H1 (cell line): ENCODE results near the gene SEH1L. TPM values are rescaled to one million over a fixed set of nuclear protein-coding genes. Genes with fewer than 3 reads are reported as not detected.
"Not testable (repeated sequence)": the region's sequence is repeated elsewhere in the genome, so short reads cannot be mapped to it uniquely, and the experiment has no call there.

ENCODE experiments used
- CTCF ChIA-PET: fragments of 300-600 bp; sonication (Branson Sonifier 250); formaldehyde crosslinking; loops from one replicate; lab custom pipeline; 2021; ENCODE audit not compliant: partially characterized antibody; lab: Charles Lee
- POLR2A ChIA-PET: fragments of 300-600 bp; sonication (Branson Sonifier 250); formaldehyde crosslinking; loops from one replicate; lab custom pipeline; 2021; ENCODE audit warnings: inconsistent platforms; ENCODE audit not compliant: partially characterized antibody; lab: Charles Lee
- DNase-seq, 2 experiments: peaks; one replicate each; pipeline versions ENCODE4 v3.0.0 to v3.0.0-alpha.2; 2010 to 2022; ENCODE audit warnings: low spot score in 2 of 2, low read depth in 1 of 2, mixed read lengths in 1 of 2
- FAIRE-seq: peaks from 2 replicates; lab custom pipeline; 2011; peaks lifted over from hg19 to GRCh38; lab: Jason Lieb, UNC
- H2AFZ ChIP-seq: 2 replicates; pipeline ENCODE4 v1.8.1; 2012; ENCODE audit warnings: low read length, inconsistent platforms
- H2AK5ac ChIP-seq: 2 replicates; pipeline ENCODE4 v1.6.1; 2013; ENCODE audit warnings: low read depth, low read length
- H2BK120ac ChIP-seq: replicated peaks from 2 replicates; pipeline ENCODE3; 2013; ENCODE audit warnings: low read depth, low read length, inconsistent platforms
- H2BK12ac ChIP-seq: 2 replicates; pipeline ENCODE4 v1.6.1; 2013; ENCODE audit warnings: low read depth, low read length
- H2BK15ac ChIP-seq: 2 replicates; pipeline ENCODE4 v1.6.1; 2013; ENCODE audit warnings: low read length
- H2BK20ac ChIP-seq: 2 replicates; pipeline ENCODE4 v1.6.1; 2013; ENCODE audit warnings: low read length
- H2BK5ac ChIP-seq: 2 replicates; pipeline ENCODE4 v1.6.1; 2013; ENCODE audit warnings: low read depth, low read length
- H3K14ac ChIP-seq: 2 replicates; pipeline ENCODE4 v1.6.1; 2013; ENCODE audit warnings: inconsistent platforms; ENCODE audit not compliant: insufficient read length
- H3K18ac ChIP-seq: 2 replicates; pipeline ENCODE4 v1.6.1; 2013; ENCODE audit warnings: low read length; ENCODE audit errors: extremely low read depth
- H3K23ac ChIP-seq: 2 replicates; pipeline ENCODE4 v1.6.1; 2013; ENCODE audit warnings: inconsistent platforms; ENCODE audit not compliant: insufficient read length
- H3K23me2 ChIP-seq: 2 replicates; pipeline ENCODE4 v1.6.1; 2013; ENCODE audit warnings: low read depth, low read length
- H3K27ac ChIP-seq: 2 replicates; pipeline ENCODE4 v1.6.1; 2011; ENCODE audit warnings: low read depth, low read length, inconsistent platforms
- H3K27me3 ChIP-seq, 4 experiments: replicated peaks in 1 of 4; 1 replicate in 1 of 4; 2 replicates in 3 of 4; pipeline versions ENCODE4 v1.6.1 to v1.8.1; 2011 to 2013; ENCODE audit warnings: low read length in 3 of 4, mild to moderate bottlenecking in 3 of 4, inconsistent platforms in 2 of 4, mixed read lengths in 2 of 4, moderate library complexity in 1 of 4; ENCODE audit not compliant: control insufficient read depth in 3 of 4, insufficient read depth in 3 of 4; ENCODE audit errors: extremely low read depth in 1 of 4
- H3K36me3 ChIP-seq, 4 experiments: 2 replicates each; pipeline versions ENCODE4 v1.6.1 to v1.8.1; 2011 to 2013; ENCODE audit warnings: mild to moderate bottlenecking in 4 of 4, low read length in 3 of 4, moderate library complexity in 2 of 4, control low read depth in 1 of 4, inconsistent platforms in 1 of 4; ENCODE audit not compliant: insufficient read depth in 4 of 4, control insufficient read depth in 2 of 4
- H3K4ac ChIP-seq: replicated peaks from 2 replicates; pipeline ENCODE3; 2013; ENCODE audit warnings: low read length, low read depth, mixed read lengths, inconsistent platforms; ENCODE audit not compliant: insufficient read length
- H3K4me1 ChIP-seq, 4 experiments: replicated peaks in 1 of 4; 1 replicate in 1 of 4; 2 replicates in 3 of 4; pipeline versions ENCODE4 v1.6.1 to v1.8.1; 2011 to 2013; ENCODE audit warnings: low read length in 3 of 4, inconsistent platforms in 2 of 4, mixed read lengths in 1 of 4; ENCODE audit not compliant: insufficient read depth in 4 of 4, control insufficient read depth in 3 of 4
- H3K4me2 ChIP-seq, 2 experiments: 2 replicates each; pipeline versions ENCODE4 v1.6.1 to v1.8.1; 2011 to 2013; ENCODE audit warnings: low read depth in 2 of 2, low read length in 2 of 2, control low read depth in 1 of 2, inconsistent platforms in 1 of 2, mild to moderate bottlenecking in 1 of 2; ENCODE audit not compliant: insufficient read depth in 1 of 2
- H3K4me3 ChIP-seq, 4 experiments: fragments of 200-600, 300-600 bp in 1 of 4; sonication (generic), shearing (Covaris generic), sonication (Bioruptor Twin) in 1 of 4; 2 replicates each; pipeline versions ENCODE4 v1.5.1 to v1.8.1; 2011 to 2016; ENCODE audit warnings: low read length in 4 of 4, low read depth in 3 of 4, control low read depth in 2 of 4, inconsistent platforms in 2 of 4, mild to moderate bottlenecking in 2 of 4, mixed read lengths in 1 of 4, moderate library complexity in 1 of 4; ENCODE audit not compliant: insufficient read depth in 2 of 4; ENCODE audit errors: extremely low read depth in 1 of 4
- H3K56ac ChIP-seq: replicated peaks from 2 replicates; pipeline ENCODE3; 2013; ENCODE audit warnings: low read depth, mild to moderate bottlenecking, mixed read lengths, low read length, inconsistent platforms; ENCODE audit not compliant: insufficient read length
- H3K79me1 ChIP-seq: 2 replicates; pipeline ENCODE4 v1.6.1; 2013; ENCODE audit warnings: low read depth, low read length, control low read depth
- H3K79me2 ChIP-seq, 2 experiments: 2 replicates each; pipeline versions ENCODE4 v1.6.1 to v1.8.1; 2012 to 2013; ENCODE audit warnings: low read length in 2 of 2, mild to moderate bottlenecking in 2 of 2, inconsistent platforms in 1 of 2; ENCODE audit not compliant: insufficient read depth in 2 of 2, control insufficient read depth in 1 of 2
- H3K9ac ChIP-seq, 4 experiments: replicated peaks in 1 of 4; 1 replicate in 1 of 4; 2 replicates in 3 of 4; pipeline versions ENCODE4 v1.6.1 to v1.8.1; 2011 to 2013; ENCODE audit warnings: low read depth in 3 of 4, low read length in 3 of 4, control low read depth in 2 of 4, mild to moderate bottlenecking in 2 of 4, moderate library complexity in 2 of 4, inconsistent platforms in 1 of 4; ENCODE audit errors: extremely low read depth in 1 of 4
- H3K9me3 ChIP-seq, 2 experiments: 2 replicates each; pipeline versions ENCODE4 v1.6.1 to v1.8.1; 2012 to 2013; ENCODE audit warnings: mild to moderate bottlenecking in 2 of 2, moderate library complexity in 2 of 2, control low read depth in 1 of 2, inconsistent platforms in 1 of 2, low read depth in 1 of 2, low read length in 1 of 2, mixed read lengths in 1 of 2; ENCODE audit not compliant: insufficient read depth in 2 of 2
- H4K20me1 ChIP-seq, 2 experiments: replicated peaks in 1 of 2; 2 replicates each; pipeline versions ENCODE3 to v1.8.1; 2011 to 2013; ENCODE audit warnings: inconsistent platforms in 2 of 2, low read length in 2 of 2, mild to moderate bottlenecking in 1 of 2; ENCODE audit not compliant: insufficient read depth in 2 of 2, control insufficient read depth in 1 of 2
- H4K5ac ChIP-seq: 2 replicates; pipeline ENCODE4 v1.6.1; 2013; ENCODE audit warnings: low read length, low read depth, mixed read lengths, inconsistent platforms; ENCODE audit not compliant: insufficient read length
- H4K8ac ChIP-seq: 2 replicates; pipeline ENCODE4 v1.8.0; 2013; ENCODE audit warnings: mild to moderate bottlenecking, moderate library complexity, low read length, inconsistent platforms; ENCODE audit not compliant: insufficient read depth; ENCODE audit errors: extremely low read depth
- H4K91ac ChIP-seq: replicated peaks from 2 replicates; pipeline ENCODE3; 2013; ENCODE audit warnings: low read length, mixed read lengths, inconsistent platforms; ENCODE audit not compliant: insufficient read length
- WGBS, 2 experiments: shearing (Covaris generic) in 1 of 2; methylation state at CpG; one replicate each; pipeline versions ENCODE4 v1.1.6 to v1.1.7; 2013 to 2015; ENCODE audit warnings: low lambda C conversion rate in 2 of 2, mixed read lengths in 2 of 2, inconsistent platforms in 1 of 2, low coverage in 1 of 2, missing lambda C conversion rate in 1 of 2; ENCODE audit not compliant: insufficient replicate concordance in 2 of 2, insufficient coverage in 1 of 2, insufficient read length in 1 of 2; ENCODE audit errors: extremely low coverage in 1 of 2, missing lambda C conversion rate in 1 of 2; 5-methylcytosine and 5-hydroxymethylcytosine counted together
- polyA plus RNA-seq, 7 experiments: library from polyadenylated mRNA; depleted of rRNA in 3 of 7; stranded (reverse) in 5 of 7; unstranded in 2 of 7; fragments of >200 nt in 5 of 7; fragments of 200-250 nt in 2 of 7; gene quantifications; 1 replicate in 5 of 7; 2 replicates in 1 of 7; 4 replicates in 1 of 7; pipeline versions ENCODE4 v1.2.1 to v1.2.3, GENCODE V29; 2011 to 2013; ENCODE audit warnings: missing spikeins in 2 of 7, mixed read lengths in 2 of 7
- total RNA-seq: library from RNA; stranded (reverse); fragmentation: NEBNext Ultra II Directional; extraction: Animal tissue kit (Norgen Biotek cat#: 25700); gene quantifications from 2 replicates; pipeline ENCODE4 v1.2.1, GENCODE V29; 2021

Gene SEH1L
- total and polyA plus RNA-seq, 2 of the 8 experiments (the other 6 are each of a cell fraction or from before 2014, with no cell fraction given) = 41.7 to 96.7 TPM

- H2BK120ac ChIP-seq, H3K27ac ChIP-seq, H2AK5ac ChIP-seq, H2BK12ac ChIP-seq, H3K79me2 ChIP-seq, FAIRE-seq, H4K20me1 ChIP-seq, H3K23me2 ChIP-seq, H3K4me2 ChIP-seq, H4K8ac ChIP-seq, H3K9me3 ChIP-seq, H3K79me1 ChIP-seq, H3K4me3 ChIP-seq, H3K23ac ChIP-seq, H3K27me3 ChIP-seq, H2BK15ac ChIP-seq, H3K4me1 ChIP-seq, H3K18ac ChIP-seq, H2AFZ ChIP-seq, H2BK5ac ChIP-seq, POLR2A ChIA-PET, H3K14ac ChIP-seq, DNase-seq, H3K56ac ChIP-seq, CTCF ChIA-PET, H4K5ac ChIP-seq, H2BK20ac ChIP-seq, H3K9ac ChIP-seq, H4K91ac ChIP-seq, H3K4ac ChIP-seq: not testable (repeated sequence)
- peaks cover 17 to 56% (median 26%) of the 10 kb centered on the region in 4 experiments for H3K36me3 ChIP-seq
- WGBS, 2 experiments = no CpG with 5 or more reads among the region's 34 CpGs
Observed at GRCh38 chr18:12980065-12980464, 32.3 kb downstream of the SEH1L start.
